ENCODE data around the gene PRSS57.
"Not testable (repeated sequence)": the region's sequence is repeated elsewhere in the genome, so short reads cannot be mapped to it uniquely, and the experiment has no call there.

The PRSS57 gene

DNA sequence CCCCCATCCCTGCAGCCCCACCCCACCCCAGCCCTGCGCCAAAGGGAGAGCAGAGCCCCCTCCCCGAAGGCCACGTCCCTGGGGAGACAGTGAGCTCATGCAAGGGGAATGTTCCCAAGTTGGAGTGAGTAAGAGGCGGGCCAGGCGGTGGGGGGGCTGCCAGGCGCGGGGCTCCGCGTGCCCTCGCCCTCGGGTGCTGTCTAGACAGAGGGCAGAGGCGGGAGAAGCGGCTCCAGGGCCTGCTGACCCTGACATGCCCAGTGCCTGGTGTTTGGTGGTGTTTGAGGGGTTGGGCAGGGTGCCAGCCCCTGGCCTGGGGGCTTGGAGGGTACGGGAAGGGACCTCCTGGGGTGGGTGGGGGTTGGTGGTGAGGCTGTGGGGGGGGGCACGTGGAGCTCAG lies 18.1 kb downstream of the PRSS57 start:
- FAIRE-seq: no peak
- no peak for DNase-seq (ENCODE audit: extremely low spot score, insufficient read length, low read depth)

DNA sequence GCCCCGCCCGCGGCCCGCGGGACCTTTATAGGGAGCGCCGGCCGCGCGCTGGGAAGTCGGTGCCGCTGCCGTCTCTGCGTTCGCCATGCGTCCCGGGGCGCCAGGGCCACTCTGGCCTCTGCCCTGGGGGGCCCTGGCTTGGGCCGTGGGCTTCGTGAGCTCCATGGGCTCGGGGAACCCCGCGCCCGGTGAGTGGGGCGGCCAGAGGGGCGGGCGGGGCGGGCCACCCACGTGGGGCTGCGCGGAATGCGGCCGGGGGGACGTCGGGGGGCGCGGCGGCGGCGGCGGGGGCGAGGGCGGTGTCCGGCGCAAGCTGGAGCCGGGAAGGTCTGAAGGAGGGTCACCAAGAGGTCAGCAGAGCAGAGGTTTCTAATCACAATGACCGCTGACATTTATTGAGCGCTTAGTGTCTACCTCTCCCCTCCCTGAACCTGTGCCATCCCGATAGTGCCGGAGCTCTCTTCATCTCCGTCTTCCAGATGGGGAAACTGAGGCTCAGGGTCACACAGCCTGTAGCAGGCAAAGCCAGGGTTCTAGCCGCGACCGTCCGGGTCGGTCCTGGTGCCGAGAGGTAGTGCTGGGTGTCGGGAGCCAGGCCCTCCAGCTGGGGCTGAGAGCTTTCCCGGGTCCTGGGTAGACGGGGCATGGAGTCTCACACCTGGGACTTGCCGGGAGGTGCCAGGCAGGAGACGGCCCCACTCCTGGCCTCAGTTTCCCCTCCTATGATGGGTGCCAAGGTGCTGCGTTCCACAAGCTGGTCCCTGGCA lies 18.7 kb downstream of the PRSS57 start, which contains the start of gene FSTL3:
Gene FSTL3, plus strand, starts transcription at position 54 of the 767 bp plus-strand sequence. Its CDS starts 32 bp downstream, at position 86.
- FAIRE-seq: no peak

DNA sequence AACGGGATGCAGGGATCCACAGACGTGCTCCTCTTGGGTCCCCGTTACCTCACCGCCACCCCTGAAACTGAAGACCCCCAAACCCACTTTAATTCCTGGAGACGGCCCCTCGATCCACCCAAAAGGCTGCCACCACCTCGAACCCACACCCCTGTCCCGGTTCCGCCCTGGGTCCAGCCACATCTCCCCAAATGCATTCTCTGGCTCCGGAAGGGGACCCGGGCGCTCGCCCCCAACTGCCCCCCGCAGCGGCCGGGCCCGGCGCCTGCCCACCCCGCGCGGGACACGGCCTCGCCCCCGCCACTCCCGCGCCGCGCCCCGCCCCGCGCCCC lies 19.3 kb downstream of the PRSS57 start:
- no peak for FAIRE-seq

More for the DNA sequence above, 18.7 kb downstream of the PRSS57 start, which contains the start of gene FSTL3:
- no peak for DNase-seq (ENCODE audit: extremely low spot score, insufficient read length, low read depth)

DNA sequence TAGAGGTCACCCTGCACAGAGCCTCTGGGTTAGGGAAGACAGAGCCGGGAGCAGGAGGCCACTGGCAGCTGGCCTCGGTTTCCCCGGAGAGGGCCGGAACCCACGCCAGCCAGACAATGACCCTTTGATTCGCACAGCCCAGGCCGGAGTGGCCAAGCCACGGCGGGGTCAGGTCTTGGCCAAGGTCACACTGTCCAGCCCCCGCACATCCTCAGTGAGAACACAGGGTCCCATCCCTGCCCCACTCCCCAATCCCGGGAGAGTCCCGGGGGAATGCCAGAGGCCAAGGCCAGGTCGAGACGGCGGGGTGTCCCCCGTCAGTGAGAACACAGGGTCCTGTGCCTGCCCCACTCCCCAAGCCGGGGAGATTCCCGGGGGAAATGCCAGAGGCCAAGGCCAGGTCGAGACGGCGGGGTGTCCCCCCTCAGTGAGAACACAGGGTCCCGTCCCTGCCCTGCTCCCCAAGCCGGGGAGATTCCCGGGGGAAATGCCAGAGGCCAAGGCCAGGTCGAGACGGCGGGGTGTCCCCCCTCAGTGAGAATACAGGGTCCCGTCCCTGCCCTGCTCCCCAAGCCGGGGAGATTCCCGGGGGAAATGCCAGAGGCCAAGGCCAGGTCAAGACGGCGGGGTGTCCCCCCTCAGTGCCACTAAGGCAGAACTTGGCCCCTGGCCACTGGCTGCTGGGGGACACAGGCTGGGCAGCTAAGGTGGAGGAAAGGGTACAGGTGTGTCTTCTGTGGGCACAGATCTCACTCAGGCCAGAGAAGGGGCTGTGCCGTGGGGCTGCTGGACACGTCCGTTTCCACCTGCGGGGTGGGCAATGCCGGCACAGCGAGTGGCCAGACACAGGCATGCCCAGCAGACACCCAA lies 20.7 kb downstream of the PRSS57 start:
- no peak for DNase-seq (ENCODE audit: extremely low spot score, insufficient read length, low read depth)
- FAIRE-seq: no peak

More for the DNA sequence above, 19.3 kb downstream of the PRSS57 start:
- no peak for DNase-seq (ENCODE audit: extremely low spot score, insufficient read length, low read depth)

DNA sequence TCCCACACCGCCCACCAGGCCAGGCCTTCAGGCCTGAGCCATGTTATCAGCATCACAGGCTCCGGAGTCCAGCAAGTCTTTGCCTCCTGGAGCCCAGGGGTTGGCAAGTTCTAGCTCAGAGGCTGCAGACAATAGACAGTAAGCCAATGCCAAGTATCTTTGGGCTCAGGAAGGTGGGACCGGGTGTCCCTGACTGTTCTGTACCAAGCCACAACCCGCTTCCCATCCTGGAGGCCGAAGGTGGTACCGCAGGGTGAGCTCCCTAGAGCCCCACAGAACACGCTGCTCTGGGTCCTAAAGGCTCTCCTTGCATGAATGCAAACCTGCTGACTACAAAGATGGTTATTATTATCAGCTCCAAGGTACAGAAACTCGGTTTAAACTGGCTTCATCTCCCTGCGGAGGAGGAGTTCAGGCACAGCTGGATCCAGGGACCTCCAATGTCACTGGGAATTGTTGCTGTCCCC lies 24.6 kb downstream of the PRSS57 start:
- DNase-seq (ENCODE audit: extremely low spot score, insufficient read length, low read depth) (no peak), FAIRE-seq (no peak)

DNA sequence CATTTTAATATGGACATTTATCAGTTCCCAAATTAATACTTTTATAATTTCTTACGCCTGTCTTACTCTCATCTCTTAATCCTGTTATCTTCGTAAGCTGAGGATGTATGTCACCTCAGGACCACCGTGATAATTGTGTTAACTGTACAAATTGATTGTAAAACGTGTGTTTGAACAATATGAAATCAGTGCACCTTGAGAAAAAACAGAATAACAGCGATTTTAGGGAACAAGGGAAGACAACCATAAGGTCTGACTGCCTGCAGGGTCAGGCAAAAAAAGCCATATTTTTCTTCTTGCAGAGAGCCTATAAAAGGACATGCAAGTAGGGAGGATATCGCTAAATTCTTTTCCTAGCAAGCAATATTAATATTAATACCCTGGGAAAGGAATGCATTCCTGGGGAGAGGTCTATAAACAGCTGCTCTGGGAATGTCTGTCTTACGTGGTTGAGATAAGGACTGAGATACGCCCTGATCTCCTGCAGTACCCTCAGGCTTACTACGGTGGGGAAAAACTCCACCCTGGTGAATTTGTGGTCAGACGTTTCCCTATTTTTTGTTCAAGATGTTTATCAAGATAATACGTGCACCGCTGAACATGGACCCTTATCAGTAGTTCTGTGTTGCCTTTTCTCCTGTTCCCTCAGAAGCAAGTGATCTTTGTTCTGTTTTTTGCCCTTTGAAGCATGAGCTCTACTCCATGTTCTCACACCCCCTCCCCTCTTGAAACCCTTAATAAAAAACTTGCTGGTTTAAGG lies 26.4 kb downstream of the PRSS57 start:
- FAIRE-seq; DNase-seq (ENCODE audit: extremely low spot score, insufficient read length, low read depth): not testable (repeated sequence)

DNA sequence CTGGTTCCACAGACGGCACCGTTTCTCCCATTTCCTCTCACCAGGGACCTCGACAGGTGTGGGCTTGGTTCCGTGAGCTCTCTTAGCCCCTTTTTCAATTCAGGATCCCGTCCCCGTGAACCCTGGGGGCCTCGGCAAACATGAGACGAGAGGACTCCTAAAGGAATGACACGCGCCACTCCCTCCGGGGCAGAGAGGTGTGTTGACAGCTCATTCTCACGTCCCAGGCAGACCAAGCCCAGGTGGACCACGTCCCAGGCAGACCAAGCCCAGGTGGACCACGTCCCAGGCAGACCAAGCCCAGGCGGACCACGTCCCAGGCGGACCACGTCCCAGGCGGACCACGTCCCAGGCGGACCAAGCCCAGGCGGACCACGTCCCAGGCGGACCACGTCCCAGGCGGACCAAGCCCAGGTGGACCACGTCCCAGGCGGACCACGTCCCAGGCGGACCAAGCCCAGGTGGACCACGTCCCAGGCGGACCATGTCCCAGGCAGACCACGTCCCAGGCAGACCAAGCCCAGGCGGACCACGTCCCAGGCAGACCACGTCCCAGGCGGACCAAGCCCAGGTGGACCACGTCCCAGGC lies 28.2 kb downstream of the PRSS57 start:
- not testable (repeated sequence) for FAIRE-seq; DNase-seq (ENCODE audit: extremely low spot score, insufficient read length, low read depth)

DNA sequence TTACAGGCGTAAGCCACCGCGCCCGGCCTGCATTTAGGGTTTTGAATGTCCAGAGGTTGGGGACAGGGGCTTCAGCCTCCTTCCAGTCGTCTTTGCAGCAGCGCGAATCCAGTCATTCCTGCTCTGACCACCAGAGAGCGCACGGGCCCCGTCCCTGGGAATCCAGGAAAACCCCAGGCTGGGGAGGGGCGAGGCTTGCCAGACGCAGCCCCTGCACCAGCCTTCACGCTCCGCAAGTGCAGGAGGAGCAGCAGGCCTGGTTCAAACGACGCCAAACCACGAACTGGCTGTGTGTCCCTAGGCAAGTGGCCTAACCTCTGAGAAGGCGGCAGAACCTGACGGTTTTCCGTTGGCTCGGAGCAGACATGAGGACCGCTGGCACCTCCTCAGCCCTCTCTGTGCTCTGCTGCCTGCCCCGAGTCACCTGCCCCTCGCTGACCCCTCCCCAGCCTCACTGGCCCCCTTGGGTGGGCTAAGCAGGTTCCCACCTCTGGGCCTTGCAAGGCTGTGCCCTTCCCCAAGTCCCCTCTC lies 30.3 kb downstream of the PRSS57 start:
- peak; percentile 72 for DNase-seq (ENCODE audit: extremely low spot score, insufficient read length, low read depth)
- FAIRE-seq: peak; percentile 71

DNA sequence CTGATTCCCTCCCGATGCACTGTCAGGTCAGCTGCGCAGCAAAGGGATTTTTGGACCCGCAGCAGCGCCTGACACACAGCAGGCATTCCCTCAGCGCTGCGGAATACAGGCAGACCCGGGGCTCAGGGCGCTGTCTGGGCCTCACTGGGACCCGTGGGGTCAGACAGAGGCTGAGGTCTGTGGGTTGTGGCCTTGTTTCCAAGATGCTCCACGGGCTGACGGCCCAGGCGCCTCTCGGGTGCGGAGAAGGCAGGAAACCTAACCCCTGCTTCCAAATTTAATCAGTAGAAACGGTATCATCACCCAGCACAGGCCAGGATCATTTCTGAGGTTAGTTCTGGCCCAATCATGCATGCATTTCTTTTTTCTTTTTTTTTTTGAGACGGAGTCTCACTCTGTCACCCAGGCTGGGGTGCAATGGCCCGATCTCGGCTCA lies 31.6 kb downstream of the PRSS57 start:
- FAIRE-seq: no peak
- DNase-seq (ENCODE audit: extremely low spot score, insufficient read length, low read depth): no peak

DNA sequence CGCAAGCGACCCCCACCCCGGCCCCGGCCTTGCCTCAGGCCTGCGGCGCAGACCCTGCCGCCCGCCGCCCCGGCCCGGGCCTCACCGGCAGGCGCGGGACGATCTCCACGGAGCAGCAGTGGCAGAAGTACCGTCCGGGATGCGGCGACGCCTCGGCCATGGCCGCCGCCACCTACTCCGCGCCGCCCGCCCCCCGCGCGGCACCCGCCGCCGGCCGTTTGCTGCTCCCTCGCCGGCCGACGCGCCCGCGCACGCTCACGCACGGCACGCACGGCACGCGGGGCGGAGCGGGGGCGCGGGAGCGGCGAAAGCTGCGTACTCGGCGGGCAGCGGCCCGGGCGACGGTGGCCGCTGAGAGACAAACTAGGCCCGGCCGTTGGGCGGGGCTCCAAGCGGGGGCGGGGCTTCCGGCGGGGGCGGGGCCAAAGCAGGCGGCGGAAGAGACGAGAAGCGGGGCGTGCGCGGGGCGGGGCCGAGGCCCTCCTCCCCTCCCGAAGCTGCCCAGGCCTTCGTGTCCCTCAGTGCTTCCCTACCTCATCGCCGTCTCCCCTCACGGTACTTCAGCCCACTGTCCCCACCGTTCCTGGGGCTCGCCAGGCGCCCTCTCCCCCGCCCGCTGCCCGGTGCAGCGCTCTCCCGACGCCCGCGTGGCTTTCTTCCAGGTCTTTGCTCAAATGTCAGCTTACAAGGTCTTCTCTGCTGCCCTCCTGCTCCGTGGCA lies 32.1 kb downstream of the PRSS57 start, which contains the start of gene RNF126:
Gene RNF126, minus strand, starts transcription at position 253 of the 720 bp plus-strand sequence. Its CDS starts 93 bp downstream, at position 160.
- FAIRE-seq (peak; percentile 89), DNase-seq (ENCODE audit: extremely low spot score, insufficient read length, low read depth) (peak; percentile 96)

DNA sequence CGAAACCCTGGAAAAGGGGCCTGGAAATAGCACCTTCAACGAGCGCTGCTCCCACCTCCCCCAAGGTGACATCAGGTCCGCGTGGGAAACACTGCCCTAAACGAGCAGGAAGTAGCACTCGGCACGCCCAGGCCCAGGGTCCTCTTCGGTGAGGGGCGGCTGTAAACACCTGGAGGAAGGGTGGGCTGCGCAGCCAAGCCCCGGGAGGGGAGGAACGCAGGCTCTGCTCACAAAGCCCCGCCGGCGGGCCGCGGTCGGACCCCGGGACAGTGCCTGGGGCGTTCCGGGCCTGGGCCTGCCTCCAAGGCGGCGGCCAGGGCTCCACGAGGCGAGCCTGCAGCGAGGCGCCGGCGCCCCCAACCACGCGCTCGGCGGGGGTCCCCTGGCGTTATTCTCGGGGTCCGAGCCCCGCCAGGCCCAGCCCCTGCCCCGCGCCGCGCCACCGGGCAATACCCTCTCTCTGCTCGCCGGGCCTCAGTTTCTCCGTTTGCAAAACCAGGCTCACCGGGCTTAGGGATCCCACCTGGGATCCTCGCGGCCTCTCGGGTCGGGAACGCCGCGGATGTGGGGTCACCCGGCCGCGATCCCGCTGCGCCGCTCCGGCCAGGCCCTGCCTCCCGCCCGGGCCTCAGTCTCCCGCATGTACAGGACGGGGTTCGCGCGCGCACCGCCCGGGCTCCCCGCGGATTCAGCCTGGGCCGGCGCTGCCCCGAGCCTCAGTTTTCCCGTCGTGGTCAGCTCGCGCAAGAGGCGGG lies 32.9 kb downstream of the PRSS57 start:
- no peak for DNase-seq (ENCODE audit: extremely low spot score, insufficient read length, low read depth)
- peak; percentile 85 for FAIRE-seq

DNA sequence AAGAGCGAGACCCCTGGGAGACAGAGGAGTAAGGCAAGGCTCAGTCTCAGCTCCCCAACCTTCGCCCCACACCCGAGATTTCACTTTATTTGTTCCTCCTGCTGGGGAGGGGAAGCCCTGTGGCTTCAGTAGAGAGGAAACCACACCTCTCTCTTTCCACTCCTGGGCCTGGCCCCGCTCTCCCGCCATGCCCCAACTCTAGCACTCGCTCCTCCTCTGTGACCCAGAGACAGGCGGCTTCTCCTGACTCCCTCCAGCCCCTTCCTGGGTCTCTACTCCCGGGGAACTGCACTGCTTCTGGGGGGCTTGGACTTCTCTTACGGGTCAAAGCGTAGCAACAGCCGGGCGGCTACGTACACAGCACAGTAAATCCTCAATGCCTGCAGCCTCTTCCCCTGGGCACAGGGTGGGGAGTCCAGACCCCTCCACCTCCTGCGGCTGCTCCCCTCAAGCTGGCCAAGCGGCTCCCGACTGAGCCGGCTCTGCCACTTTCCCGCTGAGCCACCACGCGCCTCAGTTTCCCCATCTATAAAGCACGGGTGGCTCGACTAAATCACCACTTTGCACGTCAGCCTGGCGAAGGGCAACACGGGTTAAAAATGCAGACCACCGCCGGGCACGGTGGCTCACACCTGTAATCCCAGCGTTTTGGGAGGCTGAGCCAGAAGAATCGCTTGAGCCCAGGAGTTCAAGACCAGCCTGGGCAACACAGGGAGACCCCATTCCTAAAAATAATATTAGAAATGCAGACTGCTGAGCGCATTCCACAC lies 33.6 kb downstream of the PRSS57 start:
- FAIRE-seq: peak; percentile 96
- DNase-seq (ENCODE audit: extremely low spot score, insufficient read length, low read depth): peak; percentile 50

DNA sequence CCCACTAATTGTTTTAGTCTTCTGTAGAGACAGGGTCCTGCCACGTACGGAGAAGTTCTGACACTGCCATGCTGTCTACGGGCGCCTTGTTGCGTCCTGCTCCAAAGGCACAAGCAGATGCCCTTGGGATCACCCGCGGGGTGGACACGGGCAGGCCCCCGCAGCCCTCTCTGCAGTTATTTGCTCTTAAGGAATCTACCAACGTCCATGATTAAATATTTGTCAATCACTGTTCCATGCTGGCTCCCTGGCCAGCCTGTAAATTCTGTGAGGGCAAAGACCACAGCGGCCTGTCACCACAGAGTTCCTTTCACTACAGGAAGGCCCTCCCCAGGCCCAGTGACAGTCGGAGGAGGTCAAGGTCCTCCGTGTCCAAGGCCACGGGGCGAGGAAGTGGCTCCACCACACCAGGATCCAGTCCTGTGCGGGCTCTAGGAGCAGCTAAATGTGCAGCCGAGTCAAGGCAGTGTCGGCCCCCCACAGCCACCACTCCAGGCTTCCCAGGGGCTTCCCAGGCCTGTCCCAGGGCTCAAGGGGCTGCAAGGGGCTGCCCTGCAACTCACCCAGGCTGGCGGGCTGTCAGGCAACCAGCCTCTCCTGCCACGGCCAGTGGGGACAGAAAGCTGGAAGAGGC lies 34.3 kb downstream of the PRSS57 start:
- FAIRE-seq: peak; percentile 67
- DNase-seq (ENCODE audit: extremely low spot score, insufficient read length, low read depth): no peak

DNA sequence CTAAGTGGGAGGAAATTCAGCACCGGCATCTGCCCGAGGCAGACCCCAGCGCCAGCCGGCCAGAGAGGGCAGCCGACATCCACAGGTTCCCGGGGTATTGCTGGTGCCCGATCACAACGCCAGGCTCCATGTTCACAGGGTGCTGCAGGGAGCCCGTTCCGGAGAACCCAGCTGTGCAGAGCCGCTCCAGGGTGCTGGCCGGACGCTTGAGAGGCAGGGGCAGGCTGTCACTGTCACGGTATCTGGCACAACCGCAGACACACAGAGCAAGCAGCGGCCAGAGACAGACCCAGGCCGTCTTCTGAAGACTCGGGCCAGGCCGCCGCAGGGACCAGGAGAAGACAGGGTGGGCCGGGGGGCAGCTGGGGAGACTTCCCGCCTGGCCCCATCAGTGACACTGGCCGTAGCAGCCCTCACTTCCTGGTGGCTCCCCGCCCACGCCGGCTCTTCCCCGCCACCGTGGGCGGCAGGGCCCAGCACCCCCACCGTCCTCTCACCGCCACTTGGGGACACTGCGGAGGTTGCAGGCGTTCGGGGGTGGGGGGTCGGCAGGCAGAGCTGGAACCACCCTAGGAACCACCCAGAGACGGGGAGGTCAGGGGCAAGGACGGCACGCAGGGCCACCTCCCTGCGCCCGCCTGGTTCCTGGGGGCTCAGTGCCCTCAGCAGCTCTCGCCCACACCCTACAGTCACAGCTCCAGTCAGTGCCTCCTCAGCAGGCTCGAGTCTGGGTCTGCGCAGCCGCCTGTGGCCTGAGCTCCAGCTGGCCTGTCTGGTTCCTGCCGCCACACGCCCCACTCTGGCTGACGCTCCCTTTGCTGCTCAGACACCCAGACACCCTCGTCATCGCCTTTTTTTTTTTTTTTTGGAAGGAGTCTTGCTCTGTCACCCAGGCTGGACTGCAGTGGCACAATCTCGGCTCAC lies 36.1 kb downstream of the PRSS57 start:
- no peak for DNase-seq (ENCODE audit: extremely low spot score, insufficient read length, low read depth)
- FAIRE-seq: no peak

DNA sequence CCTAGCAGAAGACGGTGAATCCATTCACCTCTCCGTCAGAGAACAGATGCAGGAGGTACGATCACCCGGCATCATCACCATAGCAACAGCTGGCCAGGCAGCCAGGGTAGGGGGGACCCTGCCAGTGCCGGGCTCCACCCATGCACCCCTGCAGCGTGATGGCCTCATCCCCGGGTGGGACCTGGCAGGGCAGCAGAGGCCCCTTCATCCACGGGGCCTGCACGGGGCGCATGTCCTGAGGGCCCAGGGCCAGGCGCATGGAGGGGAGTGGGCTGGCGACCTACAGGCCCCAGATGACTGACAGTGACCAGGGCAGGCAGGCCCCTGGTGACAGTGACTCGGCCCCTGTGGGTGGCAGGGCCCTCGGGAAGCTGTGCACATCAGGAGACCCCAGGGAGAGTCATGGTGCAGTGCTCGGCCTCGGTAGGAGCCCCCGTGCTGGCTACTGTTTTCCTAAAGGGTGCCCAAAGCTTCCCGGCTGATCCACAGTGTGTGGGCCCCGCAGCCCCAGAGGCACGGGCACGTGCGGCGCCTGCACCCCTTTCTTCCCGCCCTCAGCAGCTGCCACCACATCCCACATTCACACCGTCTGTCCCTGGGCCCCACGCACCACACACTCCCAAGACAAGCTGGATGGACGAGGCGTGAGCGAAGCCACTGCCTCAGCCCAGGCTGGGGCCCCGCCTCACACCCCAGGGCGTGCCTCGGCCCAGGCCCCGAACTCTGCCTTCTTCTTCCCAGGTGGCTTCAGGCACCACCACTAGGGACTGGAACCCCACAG lies 37.0 kb downstream of the PRSS57 start:
- DNase-seq (ENCODE audit: extremely low spot score, insufficient read length, low read depth) (no peak), FAIRE-seq (no peak)

All from GM18507 (cell line).